Spinal cord (tissue), 10 donors: ENCODE measurements around the gene POLR2M. TPM values are rescaled to one million over a fixed set of nuclear protein-coding genes. Genes with fewer than 3 reads are reported as not detected.

Experiments used
- DNase-seq, 6 donors: peaks; one replicate each; pipeline versions ENCODE4 v3.0.0 to v3.0.0-alpha.2; 2013 to 2015; ENCODE audit warnings: low spot score in 6 of 6, low read depth in 4 of 6
- H3K27ac ChIP-seq: one replicate; pipeline ENCODE4 v1.5.1; 2013; ENCODE audit warnings: low read depth, low read length, control low read depth
- H3K27me3 ChIP-seq: one replicate; pipeline ENCODE4 v1.6.1; 2013; ENCODE audit warnings: low read length; ENCODE audit not compliant: control insufficient read depth, insufficient read depth
- H3K36me3 ChIP-seq: one replicate; pipeline ENCODE4 v1.6.1; 2013; ENCODE audit warnings: low read length; ENCODE audit not compliant: control insufficient read depth, insufficient read depth
- H3K4me1 ChIP-seq: one replicate; pipeline ENCODE4 v1.6.1; 2013; ENCODE audit warnings: low read length; ENCODE audit not compliant: control insufficient read depth, insufficient read depth
- H3K4me3 ChIP-seq: one replicate; pipeline ENCODE4 v1.5.1; 2013; ENCODE audit warnings: low read depth, low read length, control low read depth
- H3K9me3 ChIP-seq: one replicate; pipeline ENCODE4 v1.6.1; 2013; ENCODE audit warnings: low read length; ENCODE audit not compliant: control insufficient read depth, insufficient read depth
- WGBS: methylation state at CpG from one replicate; pipeline ENCODE4 v1.1.5; 2013; ENCODE audit warnings: missing lambda C conversion rate; ENCODE audit not compliant: insufficient coverage; 5-methylcytosine and 5-hydroxymethylcytosine counted together
- polyA plus RNA-seq, 2 donors: library from polyadenylated mRNA; unstranded; fragments of 120-200 nt; gene quantifications; one replicate each; pipeline ENCODE4 v1.2.1, GENCODE V29; 2013; ENCODE audit not compliant: insufficient read length in 2 of 2
- total RNA-seq, 2 donors: library from RNA; depleted of rRNA in 1 of 2; stranded (reverse); fragments of 120-200 nt in 1 of 2; fragments of >200 nt in 1 of 2; gene quantifications; one replicate each; pipeline versions ENCODE4 v1.2.3 to v1.2.4, GENCODE V29; 2013 to 2014
- donor health status: healthy.

POLR2M gene
- total and polyA plus RNA-seq, 4 donors = 44.1 to 199 (median 83.2) TPM

DNA sequence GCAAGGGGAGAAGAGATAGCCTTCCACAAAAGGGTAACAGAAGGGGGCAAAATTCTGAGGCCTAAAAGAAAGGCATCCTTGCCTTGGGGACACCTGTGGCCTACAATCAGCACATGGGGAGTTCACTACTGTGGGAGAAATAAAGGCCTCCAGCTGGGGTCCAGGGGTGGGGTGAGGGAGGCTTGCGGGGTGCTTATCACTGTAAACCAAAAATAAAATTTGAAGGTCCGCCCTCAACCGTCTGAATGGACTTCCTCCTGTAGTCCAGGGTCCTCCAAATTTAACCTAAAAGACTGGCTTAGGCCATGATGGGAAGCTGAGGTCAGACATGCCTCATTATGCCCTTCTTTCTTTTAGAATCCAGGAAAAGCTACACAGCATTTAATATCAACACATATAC, 2.1 kb upstream of the POLR2M start:
- H3K4me3 ChIP-seq = no peak overlapping the region
- WGBS = 100% methylated on average over 2 of the region's 3 CpGs
- H3K4me1 ChIP-seq = peaks cover 3% of the 10 kb centered on the region
- no peaks in the 10 kb centered on the region for H3K27me3 ChIP-seq
- H3K27ac ChIP-seq = no peak overlapping the region
- DNase-seq = no peak
- H3K9me3 ChIP-seq = no peaks in the 10 kb centered on the region
- H3K36me3 ChIP-seq = peaks cover 4% of the 10 kb centered on the region

DNA sequence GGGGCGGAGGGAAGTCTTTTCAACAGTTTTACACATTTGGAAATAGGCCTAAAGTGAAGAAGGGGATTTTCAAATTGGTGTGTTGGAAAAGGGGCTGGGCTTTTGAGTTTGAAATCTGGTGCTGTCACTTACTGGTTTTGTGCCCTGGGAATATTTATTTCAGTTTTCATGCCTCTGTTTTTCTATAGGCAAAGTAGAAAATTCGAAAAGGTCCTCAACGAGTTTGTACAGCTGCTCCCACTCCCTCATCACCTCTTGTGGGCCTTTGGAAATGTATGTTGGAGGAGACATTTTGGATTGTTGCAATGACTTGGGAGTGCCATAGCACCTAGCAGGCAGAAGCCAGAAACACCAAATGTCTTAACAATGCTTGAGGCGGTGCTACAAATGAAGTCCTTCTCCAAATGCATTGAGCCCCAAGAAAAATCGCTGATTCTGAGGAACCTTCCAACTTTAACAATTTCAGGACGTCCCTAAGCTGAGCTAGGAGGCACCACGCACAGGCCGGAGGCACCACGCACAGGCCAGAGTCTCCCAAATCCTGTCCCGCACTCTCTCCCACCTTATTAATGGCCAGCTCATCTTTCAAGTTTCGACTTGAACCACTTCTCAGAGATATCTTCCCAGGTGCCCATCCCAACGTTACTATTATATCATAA, 639 bp upstream of the POLR2M start:
- no peaks in the 10 kb centered on the region for H3K27me3 ChIP-seq
- H3K4me1 ChIP-seq = peaks cover 3% of the 10 kb centered on the region
- H3K9me3 ChIP-seq = no peaks in the 10 kb centered on the region
- H3K4me3 ChIP-seq = peak overlapping the region; percentile 86
- H3K27ac ChIP-seq = peak overlapping the region; percentile 89
- no peak for DNase-seq
- WGBS = 82% methylated on average over 9 of the region's 12 CpGs
- H3K36me3 ChIP-seq = peaks cover 8% of the 10 kb centered on the region

GRCh38 chr15:57708047-57708446, 1.5 kb downstream of the POLR2M start:
- Histone ChIP-seq H3K27ac (no peak overlapping the region), H3K36me3 (peaks cover 17% of the 10 kb centered on the region), H3K9me3 (no peaks in the 10 kb centered on the region), H3K4me1 (peaks cover 3% of the 10 kb centered on the region), H3K27me3 (no peaks in the 10 kb centered on the region), H3K4me3 (peak overlapping the region; percentile 86)
- DNase-seq = no peak
- no CpG with 5 or more reads among the region's 4 CpGs for WGBS

DNA sequence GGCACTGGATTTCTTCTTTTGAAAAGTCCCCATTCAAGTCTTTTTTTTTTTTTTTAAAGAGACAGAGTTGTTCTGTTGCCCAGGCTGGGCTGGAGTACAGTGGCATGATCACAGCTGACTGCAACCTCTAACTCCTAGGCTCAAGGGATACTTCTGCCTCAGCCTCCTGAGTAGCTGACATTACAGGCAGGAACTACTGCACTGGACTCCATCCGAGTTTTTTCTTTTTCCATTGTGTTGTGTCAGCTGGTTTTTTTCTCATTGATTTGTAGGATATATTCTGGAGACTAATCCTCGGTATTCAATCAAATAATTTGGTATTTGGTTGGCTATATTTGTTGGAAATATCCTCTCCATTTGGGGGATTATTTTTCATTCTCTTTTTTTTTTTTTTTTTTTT, 11.8 kb downstream of the POLR2M start:
- no peaks in the 10 kb centered on the region for H3K27me3 ChIP-seq
- no peak overlapping the region for H3K27ac ChIP-seq
- no peaks in the 10 kb centered on the region for H3K4me1 ChIP-seq
- no peaks in the 10 kb centered on the region for H3K9me3 ChIP-seq
- no CpG with 5 or more reads among the region's 2 CpGs for WGBS
- H3K36me3 ChIP-seq = peaks cover 9% of the 10 kb centered on the region
- no peak for DNase-seq
- H3K4me3 ChIP-seq = no peak overlapping the region

DNA sequence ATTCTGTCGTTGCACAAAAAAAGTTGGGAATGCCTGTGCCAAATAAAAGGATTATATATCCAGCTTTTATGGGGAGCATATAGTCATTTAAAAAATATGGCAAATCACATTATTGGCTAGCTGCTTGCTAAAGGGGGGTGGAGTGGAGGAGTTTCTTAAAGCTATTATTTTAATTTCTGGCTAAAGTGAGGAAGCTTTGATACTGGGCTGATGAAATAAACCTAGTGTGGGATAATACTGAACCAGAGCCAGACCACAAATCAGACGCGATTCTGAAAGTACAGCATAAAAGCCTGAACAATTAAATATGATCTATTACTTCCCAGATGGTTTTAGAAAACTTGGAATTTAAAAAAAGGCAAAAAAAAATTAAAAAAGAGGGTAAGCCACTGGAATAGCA, 14.4 kb downstream of the POLR2M start:
- Histone ChIP-seq H3K36me3 (no peaks in the 10 kb centered on the region), H3K4me3 (no peak overlapping the region), H3K27me3 (no peaks in the 10 kb centered on the region), H3K27ac (no peak overlapping the region), H3K9me3 (no peaks in the 10 kb centered on the region), H3K4me1 (no peaks in the 10 kb centered on the region)
- no peak for DNase-seq
- WGBS = no CpG with 5 or more reads among the region's 3 CpGs

GRCh38 chr15:57726411-57726810, 19.9 kb downstream of the POLR2M start:
- Histone ChIP-seq H3K4me3 (no peak overlapping the region), H3K27me3 (no peaks in the 10 kb centered on the region), H3K9me3 (no peaks in the 10 kb centered on the region), H3K27ac (no peak overlapping the region), H3K36me3 (no peaks in the 10 kb centered on the region), H3K4me1 (no peaks in the 10 kb centered on the region)
- 50% methylated on average over 2 of the region's 3 CpGs for WGBS
- no peak for DNase-seq

DNA sequence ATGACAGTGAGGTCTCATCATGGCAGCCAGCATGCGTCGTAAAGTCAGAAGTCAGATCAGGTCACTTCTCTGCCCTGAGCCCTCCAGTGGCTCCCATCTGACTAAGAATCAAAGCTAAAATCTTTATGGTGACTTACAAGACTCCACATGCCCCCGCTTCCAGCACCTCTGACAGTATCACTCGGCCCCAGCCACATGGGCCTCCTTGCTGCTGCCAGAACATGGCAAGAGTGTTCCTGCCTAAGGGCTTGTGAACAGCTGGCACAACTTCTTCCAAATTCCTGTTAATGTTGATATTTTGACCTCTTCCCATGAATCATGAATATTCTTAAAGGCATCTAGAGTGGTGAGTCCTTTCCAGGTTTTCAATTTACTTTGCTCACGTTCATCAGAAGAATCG, 20.5 kb downstream of the POLR2M start:
- Histone ChIP-seq H3K27ac (no peak overlapping the region), H3K9me3 (no peaks in the 10 kb centered on the region), H3K36me3 (no peaks in the 10 kb centered on the region), H3K4me3 (no peak overlapping the region), H3K4me1 (no peaks in the 10 kb centered on the region), H3K27me3 (no peaks in the 10 kb centered on the region)
- 92% methylated on average over 4 of the region's 6 CpGs for WGBS
- no peak for DNase-seq

- Histone ChIP-seq H3K27ac (no peak overlapping the region), H3K27me3 (no peaks in the 10 kb centered on the region), H3K4me3 (no peak overlapping the region), H3K9me3 (no peaks in the 10 kb centered on the region), H3K36me3 (no peaks in the 10 kb centered on the region), H3K4me1 (no peaks in the 10 kb centered on the region)
- DNase-seq = no peak
- 98% methylated on average over 7 of the region's 8 CpGs for WGBS
These were observed 21.9 kb downstream of the POLR2M start for GRCh38 chr15:57728436-57728835.

DNA sequence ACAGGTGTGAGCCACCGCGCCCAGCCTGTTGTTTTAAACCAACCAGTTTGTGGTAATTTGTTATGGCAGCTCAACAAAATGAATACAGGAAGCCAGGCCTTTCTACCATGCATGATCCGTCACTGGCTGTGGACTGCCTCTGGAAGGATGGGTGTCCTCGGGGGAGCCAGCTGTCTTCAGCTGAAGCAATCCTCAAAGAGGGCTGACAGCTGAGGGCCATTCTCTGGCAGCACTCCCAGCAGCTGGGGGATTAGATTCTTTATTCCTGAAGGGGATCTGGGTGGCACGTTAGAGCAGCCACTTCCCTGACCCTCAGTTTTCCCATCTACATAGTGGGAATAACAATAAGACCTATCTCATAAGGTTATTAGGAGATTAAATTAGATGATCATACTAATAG, 24.4 kb downstream of the POLR2M start:
- Histone ChIP-seq H3K9me3 (no peaks in the 10 kb centered on the region), H3K27ac (no peak overlapping the region), H3K27me3 (no peaks in the 10 kb centered on the region), H3K36me3 (no peaks in the 10 kb centered on the region), H3K4me1 (no peaks in the 10 kb centered on the region), H3K4me3 (no peak overlapping the region)
- WGBS = 71% methylated on average over 2 of the region's 5 CpGs
- no peak for DNase-seq

DNA sequence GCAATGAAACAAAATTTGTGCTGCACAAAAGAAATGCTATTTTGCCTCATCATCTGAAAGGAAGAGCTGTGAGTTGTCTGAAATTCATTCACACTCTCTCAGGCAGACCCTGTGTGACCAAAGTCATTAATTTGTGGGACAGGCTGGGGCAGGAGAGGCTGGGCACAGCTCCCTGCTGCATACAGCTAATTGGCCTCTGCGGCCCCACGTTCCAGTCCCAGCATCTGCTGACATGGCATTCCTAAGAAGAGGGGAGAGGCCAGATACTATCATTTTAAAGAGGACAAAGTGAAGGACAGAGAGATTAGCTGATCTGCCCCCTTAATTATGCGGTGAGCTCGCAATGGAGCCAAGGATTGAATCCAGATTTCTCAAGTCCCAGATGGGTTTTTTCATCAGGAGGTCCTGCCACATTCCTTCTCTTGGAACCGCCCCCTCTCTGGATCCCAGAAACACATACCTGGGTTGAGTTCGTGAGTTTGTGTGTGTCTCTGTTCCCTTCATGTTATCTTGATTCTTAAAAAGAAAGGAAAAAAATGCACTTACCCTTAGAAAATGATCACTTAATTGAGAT, 25.1 kb downstream of the POLR2M start:
- 24% methylated on average over 2 of the region's 6 CpGs for WGBS
- no peak for DNase-seq

More for the DNA sequence above, 25.1 kb downstream of the POLR2M start:
- Histone ChIP-seq H3K4me1 (no peaks in the 10 kb centered on the region), H3K36me3 (no peaks in the 10 kb centered on the region), H3K4me3 (no peak overlapping the region), H3K9me3 (no peaks in the 10 kb centered on the region), H3K27ac (no peak overlapping the region), H3K27me3 (no peaks in the 10 kb centered on the region)
